Fibroblast of the conjunctiva (primary cell): Measurements from ENCODE around the gene TP53I11.

Source experiments
- DNase-seq: peaks from one replicate; pipeline ENCODE4 v3.0.0-alpha.2; 2010; ENCODE audit warnings: low read depth

TP53I11 gene

GRCh38 chr11:44955015-44955738 is 4.5 kb upstream of the TP53I11 start:
- DNase-seq = peak; percentile 47

- no peak for DNase-seq
These were observed 3.6 kb upstream of the TP53I11 start for GRCh38 chr11:44954051-44954906.

- DNase-seq = no peak
These were observed 2.0 kb upstream of the TP53I11 start for GRCh38 chr11:44952500-44953260.

GRCh38 chr11:44952082-44952481 is 1.4 kb upstream of the TP53I11 start:
- DNase-seq = no peak

- DNase-seq = no peak
These were observed 555 bp downstream of the TP53I11 start for GRCh38 chr11:44950031-44950624.

- DNase-seq = peak; percentile 22
These were observed 1.3 kb downstream of the TP53I11 start for GRCh38 chr11:44949160-44950030.

GRCh38 chr11:44948155-44948554 is 2.5 kb downstream of the TP53I11 start:
- DNase-seq = no peak

GRCh38 chr11:44947114-44947513 is 3.6 kb downstream of the TP53I11 start:
- no peak for DNase-seq

GRCh38 chr11:44946263-44946662 is 4.4 kb downstream of the TP53I11 start:
- DNase-seq = peak; percentile 30

- DNase-seq = no peak
These were observed 5.0 kb downstream of the TP53I11 start for GRCh38 chr11:44945666-44946065.

- no peak for DNase-seq
These were observed 5.8 kb downstream of the TP53I11 start for GRCh38 chr11:44944853-44945235.

- DNase-seq = no peak
These were observed 6.4 kb downstream of the TP53I11 start for GRCh38 chr11:44944181-44944852.

GRCh38 chr11:44943696-44944095 is 7.0 kb downstream of the TP53I11 start:
- DNase-seq = no peak

- DNase-seq = no peak
These were observed 7.6 kb downstream of the TP53I11 start for GRCh38 chr11:44943118-44943517.

GRCh38 chr11:44942029-44942955 is 8.4 kb downstream of the TP53I11 start:
- DNase-seq = no peak

- DNase-seq = no peak
These were observed 9.2 kb downstream of the TP53I11 start for GRCh38 chr11:44941259-44942021.

- no peak for DNase-seq
These were observed 9.8 kb downstream of the TP53I11 start for GRCh38 chr11:44940835-44941234.

- no peak for DNase-seq
These were observed 10.3 kb downstream of the TP53I11 start for GRCh38 chr11:44940404-44940803.
